ENCODE data around the gene SCN10A.
A peak's percentile ranks its signal among the peaks of the same experiment; 100 is the strongest.

Gene SCN10A

DNA sequence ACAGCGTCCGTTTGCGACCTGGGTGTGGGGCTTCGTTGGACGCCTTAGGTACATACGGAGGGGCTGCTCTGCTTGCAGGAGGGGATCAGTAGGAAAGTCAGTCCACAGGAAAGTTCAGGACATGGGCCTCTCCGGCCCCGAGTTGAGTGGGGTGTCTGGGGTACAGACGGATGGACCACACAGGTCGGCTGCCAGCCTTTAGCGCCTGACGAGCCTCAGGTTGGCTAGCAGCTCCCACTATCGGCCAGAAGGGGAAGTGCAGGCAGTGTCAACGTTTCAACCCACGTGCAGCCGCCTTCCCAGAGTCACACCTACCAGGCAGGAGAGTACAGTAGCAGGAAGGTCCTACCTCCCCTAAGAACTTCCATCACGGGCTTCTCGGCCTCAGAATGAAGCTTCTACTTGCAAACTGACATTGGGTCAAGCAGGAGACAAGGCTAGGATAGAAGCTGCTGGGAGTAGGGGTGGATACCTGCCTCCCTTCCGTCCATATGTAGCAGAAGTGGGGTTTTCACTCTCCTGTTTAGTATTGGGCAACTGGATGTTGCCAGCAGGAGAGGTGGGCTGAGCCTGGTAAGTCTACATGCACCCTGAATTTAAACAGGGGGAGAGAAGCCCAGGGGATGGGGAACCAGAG is 164.7 kb downstream of the SCN10A start:
- peak; percentile 64 for DNase-seq (ENCODE audit: low read depth)

GRCh38 chr3:38650248-38650951 is 165.6 kb downstream of the SCN10A start:
- no peak for DNase-seq (ENCODE audit: low read depth)

GRCh38 chr3:38649500-38650247 is 166.3 kb downstream of the SCN10A start, which contains the start of gene SCN5A:
Gene SCN5A, minus strand, starts transcription at chr3:38649687. Its CDS starts 16,380 bp downstream, at chr3:38633307.
- DNase-seq (ENCODE audit: low read depth), result peak; percentile 30

- DNase-seq (ENCODE audit: low read depth), result no peak
Measured at GRCh38 chr3:38648659-38649499, 167.1 kb downstream of the SCN10A start.

GRCh38 chr3:38648024-38648658 is 167.9 kb downstream of the SCN10A start:
- DNase-seq (ENCODE audit: low read depth), result no peak

DNA sequence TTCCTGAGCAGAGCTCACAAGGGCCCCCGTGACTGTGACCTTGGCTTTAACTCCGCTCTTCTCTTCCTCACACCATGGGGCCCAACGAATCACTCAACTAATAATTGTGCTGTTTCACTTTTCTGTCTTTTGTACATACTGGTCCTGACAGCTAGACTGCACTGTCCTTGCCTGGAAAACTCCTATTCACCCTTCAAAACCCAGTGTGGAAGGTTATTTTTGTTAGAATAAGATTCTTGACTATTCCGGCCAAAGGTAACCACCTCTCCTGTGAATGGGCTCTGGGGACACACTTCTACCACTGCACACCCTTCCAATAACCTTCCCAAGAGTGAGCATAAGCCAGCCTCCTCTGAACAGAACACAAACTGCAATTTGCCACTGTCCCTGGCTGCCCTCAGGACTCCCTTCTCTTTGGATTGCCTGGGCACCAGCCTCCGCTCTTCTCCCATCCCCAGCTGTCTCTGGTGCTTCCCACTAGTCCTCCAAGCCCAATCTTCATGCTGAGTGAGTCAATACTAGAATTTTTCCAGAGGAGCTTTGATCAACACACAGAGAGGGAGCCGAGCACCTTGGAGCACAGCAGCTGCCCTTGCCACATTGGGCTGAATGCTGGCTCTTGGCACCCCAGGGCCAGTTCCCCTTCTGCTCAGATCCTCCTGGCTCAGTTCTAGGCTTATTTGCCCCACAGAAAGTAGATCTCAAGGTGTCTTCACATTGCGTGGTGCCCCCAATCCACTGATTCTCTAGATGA is 168.6 kb downstream of the SCN10A start:
- DNase-seq (ENCODE audit: low read depth), result no peak
